CD4-positive, alpha-beta T cell treated with Interleukin-6 at 100 ng/mL for 8 hours (primary cell): Measurements from ENCODE around the gene ADAM15.

Experiments used
- DNase-seq: peaks from one replicate; pipeline ENCODE4 v3.0.0-alpha.2; 2020; ENCODE audit warnings: mixed read lengths, low spot score

ADAM15 gene, protein sequence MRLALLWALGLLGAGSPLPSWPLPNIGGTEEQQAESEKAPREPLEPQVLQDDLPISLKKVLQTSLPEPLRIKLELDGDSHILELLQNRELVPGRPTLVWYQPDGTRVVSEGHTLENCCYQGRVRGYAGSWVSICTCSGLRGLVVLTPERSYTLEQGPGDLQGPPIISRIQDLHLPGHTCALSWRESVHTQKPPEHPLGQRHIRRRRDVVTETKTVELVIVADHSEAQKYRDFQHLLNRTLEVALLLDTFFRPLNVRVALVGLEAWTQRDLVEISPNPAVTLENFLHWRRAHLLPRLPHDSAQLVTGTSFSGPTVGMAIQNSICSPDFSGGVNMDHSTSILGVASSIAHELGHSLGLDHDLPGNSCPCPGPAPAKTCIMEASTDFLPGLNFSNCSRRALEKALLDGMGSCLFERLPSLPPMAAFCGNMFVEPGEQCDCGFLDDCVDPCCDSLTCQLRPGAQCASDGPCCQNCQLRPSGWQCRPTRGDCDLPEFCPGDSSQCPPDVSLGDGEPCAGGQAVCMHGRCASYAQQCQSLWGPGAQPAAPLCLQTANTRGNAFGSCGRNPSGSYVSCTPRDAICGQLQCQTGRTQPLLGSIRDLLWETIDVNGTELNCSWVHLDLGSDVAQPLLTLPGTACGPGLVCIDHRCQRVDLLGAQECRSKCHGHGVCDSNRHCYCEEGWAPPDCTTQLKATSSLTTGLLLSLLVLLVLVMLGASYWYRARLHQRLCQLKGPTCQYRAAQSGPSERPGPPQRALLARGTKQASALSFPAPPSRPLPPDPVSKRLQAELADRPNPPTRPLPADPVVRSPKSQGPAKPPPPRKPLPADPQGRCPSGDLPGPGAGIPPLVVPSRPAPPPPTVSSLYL

DNA sequence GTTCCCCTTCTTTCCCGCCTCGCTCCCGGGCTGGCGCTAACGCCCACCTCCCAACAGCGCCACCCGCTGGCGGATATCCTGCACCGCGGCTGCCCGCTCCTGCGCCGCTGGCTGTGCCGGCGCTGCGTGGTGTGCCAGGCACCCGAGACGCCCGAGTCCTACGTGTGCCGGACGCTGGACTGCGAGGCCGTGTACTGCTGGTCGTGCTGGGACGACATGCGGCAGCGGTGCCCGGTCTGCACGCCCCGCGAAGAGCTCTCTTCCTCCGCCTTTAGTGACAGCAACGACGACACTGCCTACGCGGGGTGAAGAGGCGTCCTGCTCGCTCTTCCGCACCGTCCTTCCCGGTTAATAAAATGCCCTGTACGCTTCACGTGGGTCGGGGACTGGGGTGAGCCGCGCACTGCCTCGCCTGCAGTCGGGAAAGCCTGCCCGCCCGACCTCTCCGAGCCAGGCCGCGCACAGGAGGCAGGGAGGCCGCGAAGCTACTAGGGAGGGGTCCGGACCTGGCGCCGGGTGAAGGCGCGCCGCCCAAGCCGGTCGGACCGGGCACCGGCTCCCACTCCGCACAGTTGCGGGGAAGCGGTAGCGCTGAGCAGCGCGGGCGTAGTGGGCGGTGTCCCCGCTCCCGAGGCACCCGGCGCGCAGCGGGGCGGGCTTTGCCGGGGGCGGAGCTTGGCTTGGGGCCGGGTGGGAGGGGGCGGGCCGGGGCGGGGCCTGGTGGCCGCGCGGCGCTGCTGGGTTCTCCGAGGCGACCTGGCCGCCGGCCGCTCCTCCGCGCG lies at the start of gene ADAM15:
Gene ADAM15 (plus strand): TSS at position 757 of the 782 bp plus-strand sequence. CDS start 71 bp downstream, outside the sequence.
- DNase-seq, result peak; percentile 80

GRCh38 chr1:155001425-155001674 lies 49.8 kb upstream of the ADAM15 start:
- no peak for DNase-seq

GRCh38 chr1:155001675-155002463 lies 49.2 kb upstream of the ADAM15 start:
- peak; percentile 98 for DNase-seq

DNA sequence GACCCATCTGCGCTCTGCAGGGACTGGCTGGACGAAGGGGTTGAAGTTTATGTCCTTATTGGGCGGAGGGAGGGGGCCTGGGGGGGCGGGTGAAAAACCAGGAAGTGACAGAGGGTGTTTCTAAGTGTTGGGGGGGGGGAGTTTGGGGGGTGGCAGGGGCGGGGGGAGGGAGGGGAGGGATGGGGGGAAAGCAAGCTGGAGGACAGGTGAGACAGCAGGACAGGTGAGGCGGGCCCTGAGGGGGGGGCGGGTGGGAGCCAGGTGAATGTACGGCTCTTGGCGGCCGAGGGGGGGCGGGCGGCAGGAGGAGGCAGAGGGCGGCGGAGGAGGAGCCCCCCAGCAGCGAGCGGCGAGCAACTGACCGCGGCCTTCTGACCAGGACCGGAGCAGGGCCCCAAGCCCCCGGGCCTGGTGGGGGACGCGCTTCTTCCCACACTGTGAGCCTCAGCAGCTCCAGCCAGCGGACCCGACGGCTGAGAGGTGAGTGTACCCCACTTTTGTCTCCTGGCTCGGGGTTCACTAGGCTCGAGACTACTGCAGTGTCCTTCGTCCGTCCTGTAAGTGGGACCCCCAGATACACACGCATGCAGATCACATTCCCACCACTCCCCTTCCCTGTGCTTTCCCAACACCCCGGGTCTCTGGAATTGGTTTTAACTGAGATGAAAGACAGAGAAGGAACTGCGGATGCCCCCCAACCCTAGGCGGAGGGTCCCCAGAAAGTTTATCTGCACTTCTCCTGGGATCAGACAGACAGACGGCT lies 48.5 kb upstream of the ADAM15 start, which contains the start of gene ZBTB7B:
Gene ZBTB7B (plus strand): TSS at position 339 of the 763 bp plus-strand sequence. CDS start 11,859 bp downstream, outside the sequence.
- peak; percentile 51 for DNase-seq

- DNase-seq, result no peak
These were observed 47.8 kb upstream of the ADAM15 start for GRCh38 chr1:155003227-155003765.

GRCh38 chr1:155003766-155004351 lies 47.3 kb upstream of the ADAM15 start:
- DNase-seq, result no peak

DNA sequence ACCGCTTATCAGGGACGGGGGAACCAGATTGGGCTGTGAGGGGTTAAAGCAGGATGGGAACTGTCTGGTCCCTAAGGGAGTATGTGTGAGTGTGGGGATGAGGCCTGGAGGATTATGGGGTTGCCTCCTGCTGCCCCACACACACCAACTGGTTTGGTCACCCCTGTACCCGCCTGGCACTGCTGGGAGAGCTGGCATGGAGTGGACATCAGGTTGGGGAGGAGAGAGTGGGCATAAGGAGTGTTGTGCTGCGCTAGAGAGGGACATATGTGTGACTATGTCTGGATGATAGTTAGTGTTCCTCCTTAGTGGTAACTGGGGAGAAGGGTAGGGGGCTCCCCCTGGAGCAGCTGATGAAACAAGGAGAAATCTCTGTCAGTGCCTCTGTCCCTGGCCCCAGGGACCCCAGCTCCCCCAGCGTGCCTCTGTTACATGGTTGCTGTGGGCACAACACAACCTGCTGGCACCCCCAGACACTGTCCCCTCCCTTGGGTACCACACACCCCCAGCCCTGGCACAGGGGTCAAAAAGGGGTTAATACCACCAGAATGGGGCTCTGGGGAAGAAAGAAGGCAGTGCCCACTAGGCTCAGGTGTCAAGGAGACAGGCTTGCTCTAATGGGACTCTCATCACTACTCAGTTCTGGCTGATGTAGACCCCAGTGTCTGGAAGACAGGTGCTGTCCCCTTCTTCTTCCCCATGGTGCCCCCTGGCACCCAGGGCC lies 46.6 kb upstream of the ADAM15 start:
- no peak for DNase-seq

- no peak for DNase-seq
These were observed 45.8 kb upstream of the ADAM15 start for GRCh38 chr1:155005076-155006011.

DNA sequence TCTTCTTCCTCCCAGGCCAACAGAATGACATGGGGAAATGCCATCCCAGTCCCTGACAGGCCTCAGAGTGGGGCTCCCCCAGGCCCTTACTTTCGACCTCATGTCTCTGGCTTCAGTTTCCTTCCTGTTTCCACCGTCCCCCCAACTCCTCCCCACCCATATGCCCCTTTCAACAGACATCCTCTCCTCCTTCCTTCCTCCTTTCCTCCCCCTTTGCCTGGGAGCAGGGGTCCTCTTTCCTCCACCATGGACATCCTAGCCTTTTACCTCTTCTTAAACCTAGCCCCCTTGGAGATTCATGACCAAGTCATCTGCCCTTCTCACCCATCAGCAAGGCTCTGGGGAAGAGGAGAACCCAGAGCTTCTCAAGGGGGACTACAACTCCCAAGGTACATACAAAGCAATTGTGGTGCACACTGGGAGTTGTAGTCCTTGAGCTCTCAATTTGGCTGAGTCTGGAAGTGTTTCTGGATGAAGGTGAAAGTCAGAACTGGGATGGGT lies 44.5 kb upstream of the ADAM15 start:
- DNase-seq, result peak; percentile 54

DNA sequence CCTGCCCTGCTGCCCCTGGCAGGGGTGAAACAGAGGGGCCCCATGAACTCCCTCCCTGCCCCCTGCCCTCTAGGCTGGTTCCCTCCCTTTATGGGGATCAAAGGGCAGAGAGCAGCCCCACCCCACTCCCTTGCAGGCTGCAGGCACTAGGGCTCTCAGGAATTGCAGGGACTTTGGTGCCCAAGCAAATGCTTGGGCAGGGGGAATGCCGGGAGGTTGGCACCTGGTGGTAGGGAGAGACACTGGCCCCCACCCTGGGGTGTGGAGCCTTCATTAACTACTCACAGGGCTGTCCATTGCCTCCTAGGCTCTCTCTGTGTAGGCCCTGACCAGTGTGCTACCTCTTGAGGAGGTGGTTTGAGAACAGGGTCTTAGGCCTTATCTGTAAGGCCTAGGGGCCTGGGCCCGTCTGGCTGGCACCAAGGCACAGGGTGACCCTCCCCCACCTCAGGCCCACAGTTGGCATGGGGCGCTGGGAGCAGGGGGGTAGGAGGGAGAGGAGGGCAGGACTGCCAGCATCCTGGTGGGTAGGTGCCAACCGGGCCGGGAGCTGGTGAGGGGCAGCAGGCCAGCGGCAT lies 43.8 kb upstream of the ADAM15 start:
- no peak for DNase-seq

DNA sequence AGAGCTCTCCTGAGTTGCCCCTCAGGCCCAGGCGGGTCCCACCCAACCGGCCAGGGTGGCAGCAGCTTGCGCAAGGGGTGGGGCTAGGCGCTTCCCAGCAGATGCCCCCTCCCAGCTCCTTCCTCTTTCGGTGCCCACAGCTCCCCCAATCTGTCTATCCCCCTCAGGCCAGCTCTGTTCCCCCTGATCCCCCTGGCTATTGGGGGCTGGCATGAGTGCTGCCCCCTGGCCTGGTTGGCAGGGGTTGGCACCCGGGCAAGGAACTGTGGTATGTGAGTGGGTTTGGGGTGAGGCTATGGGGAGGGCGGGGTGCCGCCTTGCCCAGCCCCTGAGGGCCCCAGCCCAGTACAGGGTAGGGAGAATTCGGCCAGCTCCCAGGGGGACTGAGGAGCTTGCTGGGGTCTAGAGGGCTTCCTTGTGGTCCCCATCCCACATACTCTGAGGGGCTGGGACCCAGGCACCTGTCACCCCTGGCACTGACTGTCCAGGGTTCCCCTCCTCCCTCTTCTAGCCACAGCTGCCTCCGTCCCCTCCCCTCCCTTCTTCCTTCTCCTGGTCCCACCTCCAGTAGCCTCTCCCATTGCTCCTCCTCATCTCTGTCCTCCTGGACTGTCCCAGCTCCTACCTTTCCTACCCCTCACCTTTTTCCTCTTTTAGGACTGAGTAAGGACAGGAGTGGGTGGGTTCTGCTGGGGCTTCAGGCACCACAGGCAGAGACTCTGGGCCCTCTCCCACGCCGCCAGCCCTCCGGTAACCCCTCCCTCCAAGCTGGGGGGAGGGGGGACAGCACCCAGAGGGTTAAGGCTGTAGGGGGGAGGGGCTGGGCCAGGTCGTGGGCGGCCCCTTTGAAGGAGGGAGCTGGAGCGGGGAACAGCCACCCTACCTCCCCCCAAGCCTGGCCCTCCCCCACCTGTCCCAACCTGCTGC lies 42.8 kb upstream of the ADAM15 start:
- DNase-seq, result peak; percentile 49

DNA sequence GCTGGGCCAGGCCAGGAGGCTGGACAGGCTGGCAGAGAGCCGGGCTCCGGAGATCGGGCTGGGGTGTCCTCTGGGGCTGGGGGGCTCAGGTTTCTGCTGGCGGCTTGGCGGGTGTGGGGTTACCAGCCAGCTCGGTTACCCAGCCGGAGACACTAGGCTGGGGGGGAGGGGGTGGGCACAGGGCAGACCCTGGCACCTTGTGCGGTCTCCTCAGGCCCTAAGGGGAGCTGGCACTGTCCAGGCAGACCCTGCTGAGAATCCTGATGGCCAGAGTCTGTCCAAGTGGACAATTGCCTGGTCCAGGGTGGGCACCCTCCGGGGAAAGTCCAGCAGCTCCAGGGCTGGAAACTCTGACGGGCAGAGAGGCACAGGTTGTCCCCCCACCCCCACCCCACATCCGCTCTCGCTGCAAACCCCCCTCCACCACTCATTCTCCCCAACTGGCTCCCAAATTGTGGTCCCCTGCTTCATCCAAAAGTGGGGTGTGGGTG lies 41.9 kb upstream of the ADAM15 start:
- DNase-seq, result no peak

GRCh38 chr1:155009742-155010141 lies 41.4 kb upstream of the ADAM15 start:
- no peak for DNase-seq

DNA sequence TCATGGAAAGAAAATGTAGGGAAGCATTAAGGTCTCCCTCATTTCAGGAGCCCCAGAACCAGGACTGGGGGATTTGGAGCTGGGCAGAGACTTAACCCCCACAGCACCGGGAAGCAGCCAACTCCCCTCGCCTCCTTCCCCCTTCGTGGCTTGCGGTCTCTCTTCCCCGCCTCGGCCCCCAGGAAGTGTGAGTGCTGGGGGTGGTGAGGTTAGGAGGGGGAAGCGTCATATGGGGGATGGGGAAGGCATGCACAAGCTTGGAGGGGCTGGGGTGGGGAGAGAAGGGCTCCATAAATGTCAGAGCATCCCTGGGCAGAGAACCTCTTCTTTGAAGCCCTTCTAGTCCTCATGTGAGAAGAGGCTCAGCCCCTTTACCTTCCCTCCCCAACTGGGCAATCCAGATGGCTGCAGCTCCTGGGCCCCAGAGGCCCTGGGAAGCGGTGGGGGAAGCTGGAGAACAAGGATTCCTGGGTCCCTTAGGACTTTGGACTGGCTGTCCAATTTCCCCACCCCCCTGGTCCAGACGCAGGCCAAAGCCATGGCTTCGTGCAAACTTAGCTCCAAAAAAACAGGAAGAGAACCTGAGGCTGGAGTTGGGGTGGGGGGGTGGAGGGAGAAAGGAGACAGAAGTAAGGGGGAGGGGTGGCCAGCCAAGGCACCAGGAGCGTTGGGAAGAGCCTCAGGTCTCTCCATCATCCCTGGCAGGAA lies 40.8 kb upstream of the ADAM15 start:
- DNase-seq, result peak; percentile 50

GRCh38 chr1:155011004-155011416 lies 40.1 kb upstream of the ADAM15 start:
- no peak for DNase-seq
